Cardiac fibroblast (primary cell): Measurements from ENCODE around the gene ATP7B.

Experiments
- DNase-seq, 2 donors: peaks; one replicate each; pipeline versions ENCODE4 v3.0.0 to v3.0.0-alpha.2; 2010; ENCODE audit warnings: low read depth in 2 of 2
- H3K4me3 ChIP-seq, 2 donors: replicated peaks in 1 of 2; 1 replicate in 1 of 2; 2 replicates in 1 of 2; pipeline ENCODE4 v1.5.1; 2011; ENCODE audit warnings: low read depth in 2 of 2, low read length in 2 of 2, mild to moderate bottlenecking in 2 of 2, moderate library complexity in 1 of 2
- TF ChIP-seq, protein P1 (sequence below): IDR thresholded peaks from one replicate; pipeline ENCODE4 v1.5.1; 2011; ENCODE audit warnings: low read depth, mild to moderate bottlenecking, low read length, inconsistent platforms

Gene ATP7B

DNA sequence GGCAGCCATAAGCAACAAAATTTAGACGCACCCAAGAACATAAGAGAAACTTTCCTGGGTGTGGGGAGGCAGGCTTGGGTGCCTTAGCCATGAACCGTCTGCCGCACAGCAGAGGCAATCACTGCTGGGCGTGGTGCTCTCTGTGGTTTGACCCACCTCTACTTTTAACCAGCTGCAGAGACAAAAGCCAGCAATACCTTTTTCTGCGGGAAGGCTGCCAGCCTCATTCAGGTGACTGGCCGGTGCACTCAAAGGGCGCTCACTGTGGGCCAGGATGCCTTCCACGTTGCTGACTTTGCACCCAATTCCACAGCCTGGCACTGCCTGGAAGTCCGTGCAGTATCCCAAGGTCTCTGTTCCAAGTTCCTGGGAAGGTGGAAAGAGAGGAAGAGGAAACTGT is 69.1 kb downstream of the ATP7B start:
- no peak for DNase-seq
- no peak overlapping the region for H3K4me3 ChIP-seq
- TF ChIP-seq, protein P1, sequence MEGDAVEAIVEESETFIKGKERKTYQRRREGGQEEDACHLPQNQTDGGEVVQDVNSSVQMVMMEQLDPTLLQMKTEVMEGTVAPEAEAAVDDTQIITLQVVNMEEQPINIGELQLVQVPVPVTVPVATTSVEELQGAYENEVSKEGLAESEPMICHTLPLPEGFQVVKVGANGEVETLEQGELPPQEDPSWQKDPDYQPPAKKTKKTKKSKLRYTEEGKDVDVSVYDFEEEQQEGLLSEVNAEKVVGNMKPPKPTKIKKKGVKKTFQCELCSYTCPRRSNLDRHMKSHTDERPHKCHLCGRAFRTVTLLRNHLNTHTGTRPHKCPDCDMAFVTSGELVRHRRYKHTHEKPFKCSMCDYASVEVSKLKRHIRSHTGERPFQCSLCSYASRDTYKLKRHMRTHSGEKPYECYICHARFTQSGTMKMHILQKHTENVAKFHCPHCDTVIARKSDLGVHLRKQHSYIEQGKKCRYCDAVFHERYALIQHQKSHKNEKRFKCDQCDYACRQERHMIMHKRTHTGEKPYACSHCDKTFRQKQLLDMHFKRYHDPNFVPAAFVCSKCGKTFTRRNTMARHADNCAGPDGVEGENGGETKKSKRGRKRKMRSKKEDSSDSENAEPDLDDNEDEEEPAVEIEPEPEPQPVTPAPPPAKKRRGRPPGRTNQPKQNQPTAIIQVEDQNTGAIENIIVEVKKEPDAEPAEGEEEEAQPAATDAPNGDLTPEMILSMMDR: no peak

DNA sequence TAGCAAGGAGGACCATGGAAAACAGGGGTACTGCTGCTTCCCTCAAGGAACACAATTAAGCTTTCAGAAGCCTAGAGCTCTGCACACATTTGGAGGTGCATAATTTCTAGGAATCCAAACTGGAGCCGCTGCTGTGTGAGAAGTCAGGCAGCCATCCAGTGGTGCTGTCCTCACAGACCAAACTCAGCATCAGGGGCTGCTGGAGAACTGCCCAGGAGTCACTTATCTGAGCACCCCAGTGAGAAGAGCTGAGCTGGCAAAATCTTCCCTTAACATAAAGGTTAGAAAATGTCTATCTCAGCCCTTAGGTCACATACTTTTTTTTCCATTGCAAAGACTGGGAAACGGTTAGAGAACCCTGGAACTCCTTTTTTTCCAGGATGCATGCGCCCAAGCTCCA is 72.8 kb downstream of the ATP7B start:
- TF ChIP-seq, protein P1: no peak
- no peak for DNase-seq
- no peak overlapping the region for H3K4me3 ChIP-seq

DNA sequence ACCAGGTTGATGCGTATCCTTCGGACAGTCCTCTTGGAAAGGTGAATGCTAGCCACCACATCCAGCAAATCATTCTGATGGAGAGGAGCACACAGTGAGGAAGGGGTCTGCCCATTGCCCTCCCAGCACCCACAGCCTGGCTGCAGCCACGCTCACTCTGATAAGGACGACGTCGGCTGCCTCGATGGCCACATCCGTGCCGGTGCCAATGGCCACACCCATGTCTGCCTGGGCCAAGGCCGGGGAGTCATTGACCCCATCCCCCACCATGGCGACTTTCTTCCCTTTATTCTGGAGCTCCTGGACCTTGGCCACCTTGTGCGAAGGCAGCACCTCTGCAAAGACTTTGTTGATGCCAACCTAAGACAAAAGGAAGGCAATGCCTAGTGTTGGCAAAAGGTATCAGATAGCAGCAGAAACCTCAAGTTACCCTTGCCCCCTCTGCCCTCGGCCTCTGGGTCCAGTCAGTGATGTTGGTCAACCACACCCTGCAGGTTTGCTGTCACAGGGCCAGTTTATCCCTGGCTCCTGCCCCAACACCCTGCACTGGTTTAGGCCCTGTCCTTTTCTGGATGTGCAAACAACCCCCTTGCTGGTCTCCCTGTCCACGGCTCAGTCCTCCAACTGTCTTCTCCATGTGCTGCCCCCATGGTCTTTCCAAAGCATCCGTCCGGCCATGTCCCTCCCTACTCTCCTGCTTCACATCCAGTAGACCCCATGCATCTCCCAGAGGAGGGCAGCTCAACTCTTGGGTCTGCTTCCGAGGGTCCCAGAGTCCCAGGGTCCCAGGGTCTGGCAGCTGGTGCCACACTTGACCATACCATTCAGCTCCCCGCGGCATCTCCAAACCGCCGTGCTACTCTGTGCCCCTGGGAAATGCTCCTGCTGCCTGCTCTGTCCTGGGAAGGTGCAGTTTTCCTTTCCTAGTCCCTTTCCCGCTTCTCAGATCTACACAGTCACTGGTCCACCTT is 73.6 kb downstream of the ATP7B start:
- H3K4me3 ChIP-seq: no peak overlapping the region
- TF ChIP-seq, protein P1: no peak
- no peak for DNase-seq

DNA sequence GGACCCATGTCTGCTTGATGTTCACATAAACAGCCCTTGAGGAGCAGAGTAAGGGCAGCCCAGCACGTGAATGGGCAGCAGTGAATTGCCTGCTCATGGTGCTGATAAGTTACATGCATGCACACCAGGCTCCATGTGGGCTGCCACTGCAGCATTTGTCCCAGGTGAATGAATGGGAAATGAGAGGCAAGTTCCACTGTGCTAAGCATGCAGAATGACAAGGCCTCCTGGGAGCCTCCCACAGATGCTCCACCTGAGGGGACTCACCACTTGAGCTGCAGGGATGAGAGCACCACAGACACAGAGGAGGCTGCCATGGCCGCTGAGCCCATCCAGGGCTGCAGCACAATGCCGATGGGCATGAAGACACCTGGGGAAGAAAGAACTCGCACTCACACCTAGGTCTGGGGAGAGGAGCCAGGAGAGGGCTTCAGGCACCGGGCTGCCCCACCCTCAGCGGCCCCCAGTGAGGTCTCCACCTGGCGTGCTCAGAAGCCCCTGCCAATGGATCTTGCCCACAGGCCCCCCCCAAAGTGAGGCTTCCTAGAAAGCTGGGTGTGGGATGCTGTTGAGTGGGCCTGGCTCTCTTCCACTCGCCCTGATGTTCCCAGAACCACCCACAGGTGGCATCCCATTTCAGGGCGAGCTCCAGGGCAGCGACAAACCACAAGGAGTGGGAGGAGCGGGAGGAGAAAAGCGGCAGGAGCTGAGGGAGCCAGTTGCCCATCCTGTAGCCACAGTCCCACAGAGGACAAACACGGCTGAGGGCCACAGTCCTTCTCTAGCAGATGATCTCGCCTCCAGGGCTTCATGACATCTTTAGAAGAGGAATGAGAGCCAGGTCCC is 75.7 kb downstream of the ATP7B start:
- no peak overlapping the region for H3K4me3 ChIP-seq
- peak; percentile 5 to 8 for DNase-seq
- TF ChIP-seq, protein P1: peak; percentile 32

DNA sequence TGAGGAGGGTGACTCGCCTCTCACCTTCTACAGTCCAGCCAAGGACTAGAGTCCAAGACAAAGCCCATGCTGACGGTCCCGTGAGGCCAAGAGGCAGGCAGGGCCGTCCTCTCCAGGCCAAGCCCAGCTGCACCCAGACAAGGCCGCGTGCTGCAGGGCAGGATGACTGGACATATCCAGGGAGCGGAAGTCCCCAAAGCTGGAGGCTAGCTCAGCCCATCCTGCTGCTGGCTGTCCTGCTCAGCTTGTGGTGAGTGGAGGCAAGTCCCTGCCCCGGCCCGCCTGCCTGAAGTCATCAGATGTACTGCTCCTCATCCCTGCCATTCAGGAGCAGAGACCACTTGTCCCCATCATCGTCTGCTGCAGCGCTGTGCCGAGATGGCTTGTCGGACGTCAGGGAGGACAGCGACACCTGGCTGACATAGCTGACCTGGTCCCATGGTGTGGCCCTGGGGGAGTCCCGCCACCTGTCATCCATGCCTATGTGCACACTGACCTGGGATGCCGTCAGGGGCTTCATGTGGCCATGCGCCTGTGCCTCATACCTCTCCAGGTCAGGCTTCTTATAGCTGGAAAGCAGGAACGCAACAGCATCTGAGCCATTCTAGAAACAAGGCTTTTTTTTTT is 76.7 kb downstream of the ATP7B start:
- TF ChIP-seq, protein P1: no peak
- no peak overlapping the region for H3K4me3 ChIP-seq
- DNase-seq: no peak

DNA sequence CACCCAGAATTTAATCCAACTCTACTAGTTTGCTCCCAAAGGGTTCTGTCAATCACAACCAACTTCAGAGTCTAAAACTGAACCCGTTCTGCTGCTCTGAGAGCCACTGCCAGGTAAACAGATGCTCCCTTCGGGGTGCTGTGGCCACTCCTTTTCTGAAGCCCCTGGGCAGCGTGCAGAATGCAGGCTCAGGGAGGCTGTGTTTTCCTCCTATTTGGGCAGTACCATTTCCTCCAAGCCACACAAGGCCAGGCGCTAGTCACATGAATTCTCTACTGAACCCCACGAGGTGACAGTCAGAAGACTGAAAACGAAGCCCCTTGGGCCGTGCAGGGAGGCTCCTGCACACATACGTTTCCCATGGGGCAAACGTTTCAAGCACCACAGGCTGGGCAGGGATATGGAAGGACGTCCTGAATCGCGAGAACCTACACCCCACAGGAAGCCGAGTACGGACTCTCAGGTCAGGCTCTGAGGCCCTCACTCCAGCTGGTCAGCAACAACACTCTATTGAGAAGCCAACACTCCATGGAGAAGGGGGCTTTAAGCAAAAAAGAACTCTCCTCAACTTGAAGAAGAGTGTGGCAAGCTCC is 77.7 kb downstream of the ATP7B start:
- TF ChIP-seq, protein P1: no peak
- no peak overlapping the region for H3K4me3 ChIP-seq
- no peak for DNase-seq
